ENCODE results near the gene KISS1. TPM values are rescaled to one million over a fixed set of nuclear protein-coding genes. Genes with fewer than 3 reads are reported as not detected.

KISS1 gene
- total RNA-seq, 4 donors from 2014 or later = not detected

GRCh38 chr1:204225841-204226735 is 29.8 kb upstream of the KISS1 start:
- TF ChIP-seq POLR2A (IDR thresholded peaks at IDR 0.05) (no peak), POLR2AphosphoS5 (IDR thresholded peaks at IDR 0.05) (peak in 2 of 3 donors; percentile 25 to 56)
- no peak overlapping the region for H3K4me3 ChIP-seq
- 65 to 91% methylated on average over 3 to 16 of the region's 16 CpGs for WGBS, 2 donors (ENCODE audit: low coverage in 1 of 2)
- no peaks in the 10 kb centered on the region for H3K27me3 ChIP-seq
- no peaks in the 10 kb centered on the region for H3K9me3 ChIP-seq
- in situ Hi-C loops (cut with MboI; ENCODE audit: low pct_ligation_motif_present in 1 of 4, low pct_unique_long_range_greater_than_20kb in 1 of 4, low sequenced_read_pairs in 3 of 4) = loop anchor here in 1 of 4 donors (10.0 kb wide), 1 partner anchor 139 kb away; no protein-coding TSS in a partner anchor
- peaks cover 0 to 14% (median 7%) of the 10 kb centered on the region in 4 donors for H3K4me1 ChIP-seq
- H3K27ac ChIP-seq = peak overlapping the region; percentile 52 to 74 (median 66)
- intact Hi-C loops (cut with DNase I; ENCODE audit: low total_unique reads) = no loop called here
- H3K36me3 ChIP-seq = peaks cover 0 to 16% (median 5%) of the 10 kb centered on the region in 4 donors
- peak; percentile 67 for DNase-seq

- no peak for DNase-seq
- in situ Hi-C loops (cut with MboI; ENCODE audit: low pct_ligation_motif_present in 1 of 4, low pct_unique_long_range_greater_than_20kb in 1 of 4, low sequenced_read_pairs in 3 of 4) (loop anchor here in 1 of 4 donors (10.0 kb wide), 1 partner anchor 140 kb away; no protein-coding TSS in a partner anchor), intact Hi-C loops (cut with DNase I; ENCODE audit: low total_unique reads) (no loop called here)
- peaks cover 0 to 14% (median 7%) of the 10 kb centered on the region in 4 donors for H3K4me1 ChIP-seq
- TF ChIP-seq EP300 (IDR thresholded peaks at IDR 0.05; ENCODE audit: low read depth) = no peak
- no peak for TF ChIP-seq POLR2A (IDR thresholded peaks at IDR 0.05)
- TF ChIP-seq CTCF (IDR thresholded peaks at IDR 0.05) = no peak
- no peak for TF ChIP-seq POLR2AphosphoS5 (IDR thresholded peaks at IDR 0.05)
- H3K9me3 ChIP-seq = no peaks in the 10 kb centered on the region
- no peaks in the 10 kb centered on the region for H3K27me3 ChIP-seq
- H3K36me3 ChIP-seq = peaks cover 0 to 16% (median 3%) of the 10 kb centered on the region in 4 donors
- no peak overlapping the region for H3K4me3 ChIP-seq
- 66 to 84% methylated on average over 5 to 8 of the region's 8 CpGs for WGBS, 2 donors (ENCODE audit: low coverage in 1 of 2)
- H3K27ac ChIP-seq = no peak overlapping the region
These were observed 28.4 kb upstream of the KISS1 start for GRCh38 chr1:204224655-204225054.

GRCh38 chr1:204223129-204223860 is 27.0 kb upstream of the KISS1 start:
- 78 to 88% methylated on average over 3 to 17 of the region's 17 CpGs for WGBS, 2 donors (ENCODE audit: low coverage in 1 of 2)
- no peak overlapping the region for H3K4me3 ChIP-seq
- no peak overlapping the region for H3K27ac ChIP-seq
- intact Hi-C loops (cut with DNase I; ENCODE audit: low total_unique reads) = no loop called here
- DNase-seq = no peak
- H3K27me3 ChIP-seq = no peaks in the 10 kb centered on the region
- TF ChIP-seq POLR2A (IDR thresholded peaks at IDR 0.05) (no peak), EP300 (IDR thresholded peaks at IDR 0.05; ENCODE audit: low read depth) (no peak), CTCF (IDR thresholded peaks at IDR 0.05) (no peak), POLR2AphosphoS5 (IDR thresholded peaks at IDR 0.05) (no peak)
- H3K36me3 ChIP-seq = peaks cover 0 to 6% (median 0%) of the 10 kb centered on the region in 4 donors
- H3K4me1 ChIP-seq = peaks cover 0 to 14% (median 7%) of the 10 kb centered on the region in 4 donors
- H3K9me3 ChIP-seq = no peaks in the 10 kb centered on the region
- in situ Hi-C loops (cut with MboI; ENCODE audit: low pct_ligation_motif_present in 1 of 4, low pct_unique_long_range_greater_than_20kb in 1 of 4, low sequenced_read_pairs in 3 of 4) = loop anchor here in 1 of 4 donors (10.0 kb wide), 1 partner anchor 142 kb away; no protein-coding TSS in a partner anchor

GRCh38 chr1:204222764-204223055 is 26.4 kb upstream of the KISS1 start:
- Histone ChIP-seq H3K36me3 (peaks cover 0 to 3% (median 0%) of the 10 kb centered on the region in 4 donors), H3K27me3 (no peaks in the 10 kb centered on the region), H3K4me1 (peaks cover 0 to 12% (median 7%) of the 10 kb centered on the region in 4 donors), H3K4me3 (no peak overlapping the region), H3K9me3 (no peaks in the 10 kb centered on the region), H3K27ac (no peak overlapping the region)
- intact Hi-C loops (cut with DNase I; ENCODE audit: low total_unique reads) = no loop called here
- no peak for TF ChIP-seq CTCF (IDR thresholded peaks at IDR 0.05)
- TF ChIP-seq POLR2A (IDR thresholded peaks at IDR 0.05) = no peak
- no peak for TF ChIP-seq EP300 (IDR thresholded peaks at IDR 0.05; ENCODE audit: low read depth)
- no peak for TF ChIP-seq POLR2AphosphoS5 (IDR thresholded peaks at IDR 0.05)
- no peak for DNase-seq
- in situ Hi-C loops (cut with MboI; ENCODE audit: low pct_ligation_motif_present in 1 of 4, low pct_unique_long_range_greater_than_20kb in 1 of 4, low sequenced_read_pairs in 3 of 4) = loop anchor here in 1 of 4 donors (10.0 kb wide), 1 partner anchor 142 kb away; no protein-coding TSS in a partner anchor
- WGBS, 2 donors (ENCODE audit: low coverage in 1 of 2) = 81 to 94% methylated on average over 3 of the region's 3 CpGs

Measured in transverse colon (tissue), 4 donors.